Measurements from ENCODE around the gene LMO1. TPM values are rescaled to one million over a fixed set of nuclear protein-coding genes. Genes with fewer than 3 reads are reported as not detected.

Gene LMO1
- total RNA-seq, 1 donor, result not detected

DNA sequence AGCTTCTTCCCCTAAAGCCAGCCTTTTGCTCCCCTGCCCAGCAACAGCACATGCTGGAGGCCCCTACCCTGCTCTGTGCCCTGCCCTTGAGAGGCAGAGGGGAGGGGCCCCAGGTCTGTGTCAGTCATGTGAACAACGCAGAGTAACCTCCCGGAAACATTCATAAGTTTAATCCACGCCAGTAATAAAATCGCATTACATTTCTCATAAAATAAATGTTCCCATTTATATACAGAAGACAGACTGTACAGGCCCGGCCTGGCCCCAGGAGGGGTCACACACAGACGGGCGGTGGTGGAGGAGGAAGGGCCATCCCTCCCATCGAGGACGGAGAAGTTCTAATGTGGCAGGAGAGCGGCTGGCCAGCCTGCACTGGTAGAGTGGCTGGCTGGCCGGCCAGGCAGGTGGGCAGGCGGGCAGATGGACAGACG is 39.5 kb downstream of the LMO1 start:
- no peak for TF ChIP-seq CTCF (IDR thresholded peaks at IDR 0.05; ENCODE audit: extremely low read depth, low read depth, low read length)
- Histone ChIP-seq H4K20me1 (ENCODE audit: insufficient read depth, low read length) (no peaks in the 10 kb centered on the region), H3K4me3 (ENCODE audit: insufficient read depth, low read length) (no peak overlapping the region), H3K36me3 (ENCODE audit: insufficient read depth, low read length) (no peaks in the 10 kb centered on the region), H3K27ac (ENCODE audit: low read depth, low read length) (no peak overlapping the region), H3K4me1 (ENCODE audit: insufficient read depth, low read length) (no peaks in the 10 kb centered on the region), H2AFZ (ENCODE audit: low read length) (no peak overlapping the region), H3K27me3 (ENCODE audit: insufficient read depth, low read length) (no peaks in the 10 kb centered on the region), H3K9me3 (ENCODE audit: low read depth, low read length) (no peaks in the 10 kb centered on the region), H3K4me2 (ENCODE audit: insufficient read depth, low read length) (no peak overlapping the region), H3K79me2 (ENCODE audit: insufficient read depth, low read length) (no peaks in the 10 kb centered on the region)
- DNase-seq (ENCODE audit: insufficient read length, low spot score, missing footprints), result peak; percentile 23

DNA sequence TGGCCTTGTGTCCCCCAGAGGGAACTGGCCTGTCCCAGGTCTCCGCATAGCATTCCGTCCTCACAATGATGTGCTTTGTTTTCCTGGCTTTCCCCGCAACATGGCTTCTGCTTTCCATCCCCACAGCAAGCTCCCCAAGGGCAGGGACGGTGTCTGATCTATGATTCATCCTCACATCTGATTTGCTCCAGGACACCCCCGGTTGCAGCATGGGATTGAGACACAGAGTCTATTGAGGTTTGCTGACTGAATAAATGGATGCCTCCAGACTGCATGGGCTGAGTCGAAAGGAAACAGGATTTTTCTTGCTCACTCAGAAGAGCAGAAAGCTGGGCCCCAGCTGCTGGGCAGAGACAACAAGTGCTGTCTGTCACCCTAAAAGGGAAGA is 40.2 kb downstream of the LMO1 start:
- Histone ChIP-seq H3K9me3 (ENCODE audit: low read depth, low read length) (no peaks in the 10 kb centered on the region), H3K79me2 (ENCODE audit: insufficient read depth, low read length) (no peaks in the 10 kb centered on the region), H3K27me3 (ENCODE audit: insufficient read depth, low read length) (no peaks in the 10 kb centered on the region), H2AFZ (ENCODE audit: low read length) (no peak overlapping the region), H3K27ac (ENCODE audit: low read depth, low read length) (no peak overlapping the region), H3K4me1 (ENCODE audit: insufficient read depth, low read length) (no peaks in the 10 kb centered on the region), H3K4me3 (ENCODE audit: insufficient read depth, low read length) (no peak overlapping the region), H3K4me2 (ENCODE audit: insufficient read depth, low read length) (no peak overlapping the region), H3K36me3 (ENCODE audit: insufficient read depth, low read length) (no peaks in the 10 kb centered on the region), H4K20me1 (ENCODE audit: insufficient read depth, low read length) (no peaks in the 10 kb centered on the region)
- DNase-seq (ENCODE audit: insufficient read length, low spot score, missing footprints), result peak; percentile 80
- TF ChIP-seq CTCF (IDR thresholded peaks at IDR 0.05; ENCODE audit: extremely low read depth, low read depth, low read length), result no peak

DNA sequence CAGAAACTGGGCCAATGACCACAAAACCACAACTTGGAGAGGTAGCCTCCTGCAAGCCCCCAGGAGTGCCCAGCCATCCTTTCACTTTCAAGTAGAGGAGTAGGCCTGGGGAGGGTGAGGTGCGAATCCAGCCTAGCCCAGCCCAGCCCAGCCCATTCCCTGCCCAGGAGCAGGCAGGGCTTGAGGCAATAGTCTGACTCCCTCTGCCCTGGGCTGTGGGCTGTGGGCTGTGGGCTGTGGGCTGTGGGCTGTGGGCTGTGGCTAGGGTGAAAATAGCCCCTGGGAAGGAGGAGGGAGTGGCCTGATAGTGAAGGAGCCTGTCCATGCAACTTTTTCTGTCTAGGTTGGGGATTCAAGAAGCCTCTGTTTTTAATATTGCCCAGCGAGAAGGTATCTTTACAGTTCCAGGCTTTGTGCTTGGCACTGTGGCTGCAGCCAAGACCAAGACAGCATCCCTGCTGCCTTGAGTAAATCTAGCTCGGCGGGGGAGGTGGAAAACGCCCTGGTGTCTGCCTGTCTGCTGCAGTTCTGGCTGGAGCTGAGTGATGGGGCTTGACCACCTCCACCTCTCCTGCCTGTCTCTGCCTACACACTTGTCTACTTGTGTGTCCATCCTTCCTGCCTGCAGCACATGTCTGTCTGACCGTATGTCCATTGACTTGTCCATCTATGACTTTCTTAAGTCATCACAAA is 40.7 kb downstream of the LMO1 start:
- no peak for TF ChIP-seq CTCF (IDR thresholded peaks at IDR 0.05; ENCODE audit: extremely low read depth, low read depth, low read length)
- H3K36me3 ChIP-seq (ENCODE audit: insufficient read depth, low read length), result no peaks in the 10 kb centered on the region
- no peak overlapping the region for H3K4me3 ChIP-seq (ENCODE audit: insufficient read depth, low read length)
- no peaks in the 10 kb centered on the region for H3K9me3 ChIP-seq (ENCODE audit: low read depth, low read length)
- no peak overlapping the region for H3K27ac ChIP-seq (ENCODE audit: low read depth, low read length)
- no peak overlapping the region for H2AFZ ChIP-seq (ENCODE audit: low read length)
- H3K4me2 ChIP-seq (ENCODE audit: insufficient read depth, low read length), result no peak overlapping the region
- H3K79me2 ChIP-seq (ENCODE audit: insufficient read depth, low read length), result no peaks in the 10 kb centered on the region
- no peaks in the 10 kb centered on the region for H4K20me1 ChIP-seq (ENCODE audit: insufficient read depth, low read length)
- H3K4me1 ChIP-seq (ENCODE audit: insufficient read depth, low read length), result no peaks in the 10 kb centered on the region
- DNase-seq (ENCODE audit: insufficient read length, low spot score, missing footprints), result peak; percentile 27
- no peaks in the 10 kb centered on the region for H3K27me3 ChIP-seq (ENCODE audit: insufficient read depth, low read length)

GRCh38 chr11:8221917-8222495 is 41.7 kb downstream of the LMO1 start:
- TF ChIP-seq CTCF (IDR thresholded peaks at IDR 0.05; ENCODE audit: extremely low read depth, low read depth, low read length), result no peak
- peaks cover under 1% of the 10 kb centered on the region for H3K27me3 ChIP-seq (ENCODE audit: insufficient read depth, low read length)
- H3K4me2 ChIP-seq (ENCODE audit: insufficient read depth, low read length), result no peak overlapping the region
- no peak overlapping the region for H3K27ac ChIP-seq (ENCODE audit: low read depth, low read length)
- H3K36me3 ChIP-seq (ENCODE audit: insufficient read depth, low read length), result no peaks in the 10 kb centered on the region
- H3K9me3 ChIP-seq (ENCODE audit: low read depth, low read length), result no peaks in the 10 kb centered on the region
- H4K20me1 ChIP-seq (ENCODE audit: insufficient read depth, low read length), result no peaks in the 10 kb centered on the region
- no peaks in the 10 kb centered on the region for H3K79me2 ChIP-seq (ENCODE audit: insufficient read depth, low read length)
- H2AFZ ChIP-seq (ENCODE audit: low read length), result no peak overlapping the region
- H3K4me1 ChIP-seq (ENCODE audit: insufficient read depth, low read length), result no peaks in the 10 kb centered on the region
- DNase-seq (ENCODE audit: insufficient read length, low spot score, missing footprints), result no peak
- no peak overlapping the region for H3K4me3 ChIP-seq (ENCODE audit: insufficient read depth, low read length)

Measured in osteoblast (primary cell).